ENCODE results near the gene AKIRIN2. TPM values are rescaled to one million over a fixed set of nuclear protein-coding genes. Genes with fewer than 3 reads are reported as not detected.
"Not testable (repeated sequence)": the region's sequence is repeated elsewhere in the genome, so short reads cannot be mapped to it uniquely, and the experiment has no call there.

The AKIRIN2 gene
- total RNA-seq, 2 donors from 2014 or later = 32.7 to 38.0 TPM

- DNase-seq (ENCODE audit: low spot score) = no peak
- intact Hi-C loops (cut with DNase I) = no loop called here
Observed at GRCh38 chr6:87697581-87698546, 4.2 kb downstream of the AKIRIN2 start.

GRCh38 chr6:87696817-87697216 lies 5.2 kb downstream of the AKIRIN2 start:
- intact Hi-C loops (cut with DNase I); DNase-seq (ENCODE audit: low spot score): not testable (repeated sequence)

GRCh38 chr6:87692086-87692485 lies 9.9 kb downstream of the AKIRIN2 start:
- DNase-seq (ENCODE audit: low spot score) = no peak
- intact Hi-C loops (cut with DNase I) = no loop called here

GRCh38 chr6:87690441-87690840 lies 11.6 kb downstream of the AKIRIN2 start:
- intact Hi-C loops (cut with DNase I) = no loop called here

GRCh38 chr6:87687893-87688292 lies 14.1 kb downstream of the AKIRIN2 start:
- DNase-seq (ENCODE audit: low spot score) = not testable (repeated sequence)
- intact Hi-C loops (cut with DNase I) = loop anchor here in 1 of 2 donors (5.0 kb wide), 1 partner anchor 514 kb away; no protein-coding TSS in a partner anchor

More at GRCh38 chr6:87690441-87690840, 11.6 kb downstream of the AKIRIN2 start:
- no peak for DNase-seq (ENCODE audit: low spot score)

- intact Hi-C loops (cut with DNase I) = loop anchor here in 1 of 2 donors (5.0 kb wide), 1 partner anchor 515 kb away; no protein-coding TSS in a partner anchor
- no peak for DNase-seq (ENCODE audit: low spot score)
Observed at GRCh38 chr6:87687296-87687695, 14.7 kb downstream of the AKIRIN2 start.

GRCh38 chr6:87686636-87687205 lies 15.3 kb downstream of the AKIRIN2 start:
- intact Hi-C loops (cut with DNase I) = loop anchor here in 1 of 2 donors (5.0 kb wide), 1 partner anchor 516 kb away; no protein-coding TSS in a partner anchor
- not testable (repeated sequence) for DNase-seq (ENCODE audit: low spot score)

GRCh38 chr6:87684895-87685654 lies 17.0 kb downstream of the AKIRIN2 start:
- DNase-seq (ENCODE audit: low spot score) = no peak
- intact Hi-C loops (cut with DNase I) = loop anchor here in 1 of 2 donors (5.0 kb wide), 1 partner anchor 517 kb away; no protein-coding TSS in a partner anchor

- intact Hi-C loops (cut with DNase I) = no loop called here
- DNase-seq (ENCODE audit: low spot score) = no peak
Observed at GRCh38 chr6:87683890-87684289, 18.1 kb downstream of the AKIRIN2 start.

GRCh38 chr6:87682310-87682709 lies 19.7 kb downstream of the AKIRIN2 start:
- DNase-seq (ENCODE audit: low spot score) = no peak
- intact Hi-C loops (cut with DNase I) = no loop called here

- no peak for DNase-seq (ENCODE audit: low spot score)
- intact Hi-C loops (cut with DNase I) = no loop called here
Observed at GRCh38 chr6:87675004-87675681, 26.9 kb downstream of the AKIRIN2 start.

- DNase-seq (ENCODE audit: low spot score) = no peak
- intact Hi-C loops (cut with DNase I) = no loop called here
Observed at GRCh38 chr6:87674290-87674689, 27.7 kb downstream of the AKIRIN2 start.

- intact Hi-C loops (cut with DNase I) = no loop called here
- no peak for DNase-seq (ENCODE audit: low spot score)
Observed at GRCh38 chr6:87673237-87673636, 28.8 kb downstream of the AKIRIN2 start.

GRCh38 chr6:87672641-87673040 lies 29.4 kb downstream of the AKIRIN2 start:
- intact Hi-C loops (cut with DNase I) = no loop called here
- no peak for DNase-seq (ENCODE audit: low spot score)

- DNase-seq (ENCODE audit: low spot score) = no peak
- intact Hi-C loops (cut with DNase I) = no loop called here
Observed at GRCh38 chr6:87671555-87672029, 30.4 kb downstream of the AKIRIN2 start.

- intact Hi-C loops (cut with DNase I) = no loop called here
Observed at GRCh38 chr6:87670707-87671106, 31.3 kb downstream of the AKIRIN2 start.

GRCh38 chr6:87669051-87669450 lies 33.0 kb downstream of the AKIRIN2 start:
- DNase-seq (ENCODE audit: low spot score) = no peak
- intact Hi-C loops (cut with DNase I) = no loop called here

More at GRCh38 chr6:87670707-87671106, 31.3 kb downstream of the AKIRIN2 start:
- DNase-seq (ENCODE audit: low spot score) = no peak

GRCh38 chr6:87668013-87668412 lies 34.0 kb downstream of the AKIRIN2 start:
- intact Hi-C loops (cut with DNase I) = no loop called here
- no peak for DNase-seq (ENCODE audit: low spot score)

- no peak for DNase-seq (ENCODE audit: low spot score)
- intact Hi-C loops (cut with DNase I) = no loop called here
Observed at GRCh38 chr6:87667032-87667431, 35.0 kb downstream of the AKIRIN2 start.

Data from posterior vena cava (tissue), 2 donors.